H9 (cell line): ENCODE results near the gene NCR1. TPM values are rescaled to one million over a fixed set of nuclear protein-coding genes. Genes with fewer than 3 reads are reported as not detected.
A peak's percentile ranks its signal among the peaks of the same experiment; 100 is the strongest.
"Not testable (repeated sequence)": the region's sequence is repeated elsewhere in the genome, so short reads cannot be mapped to it uniquely, and the experiment has no call there.

Experiments
- DNase-seq: peaks from one replicate; pipeline ENCODE4 v3.0.0-alpha.2; 2017
- H2AFZ ChIP-seq: one replicate; pipeline ENCODE4 v1.6.1; 2013; ENCODE audit warnings: mild to moderate bottlenecking, low read length, control low read depth, moderate library complexity
- H2AK5ac ChIP-seq: 2 replicates; pipeline ENCODE4 v1.6.1; 2013; ENCODE audit warnings: low read length, control low read depth, mixed read lengths; ENCODE audit not compliant: insufficient read length
- H2BK120ac ChIP-seq: one replicate; pipeline ENCODE4 v1.6.1; 2013; ENCODE audit warnings: low read depth, mild to moderate bottlenecking, low read length, control low read depth, inconsistent platforms; ENCODE audit not compliant: poor library complexity, severe bottlenecking
- H2BK12ac ChIP-seq: 2 replicates; pipeline ENCODE4 v1.6.1; 2013; ENCODE audit warnings: low read length, control low read depth, mixed read lengths, low read depth; ENCODE audit not compliant: insufficient read length
- H2BK15ac ChIP-seq: 2 replicates; pipeline ENCODE4 v1.6.1; 2013; ENCODE audit warnings: low read depth, low read length, control low read depth
- H2BK20ac ChIP-seq: one replicate; pipeline ENCODE4 v1.6.1; 2013; ENCODE audit warnings: low read depth, mild to moderate bottlenecking, low read length, control low read depth, inconsistent platforms; ENCODE audit not compliant: poor library complexity, severe bottlenecking
- H2BK5ac ChIP-seq: 2 replicates; pipeline ENCODE4 v1.6.1; 2013; ENCODE audit warnings: low read length, control low read depth, mixed read lengths; ENCODE audit not compliant: insufficient read length
- H3K14ac ChIP-seq: 2 replicates; pipeline ENCODE4 v1.6.1; 2013; ENCODE audit warnings: low read length, control low read depth; ENCODE audit not compliant: insufficient read depth
- H3K18ac ChIP-seq: 2 replicates; pipeline ENCODE4 v1.6.1; 2013; ENCODE audit warnings: low read depth, mild to moderate bottlenecking, mixed read lengths, low read length, control low read depth; ENCODE audit not compliant: insufficient read length
- H3K23ac ChIP-seq: 2 replicates; pipeline ENCODE4 v1.6.1; 2013; ENCODE audit warnings: low read length, control low read depth, mixed read lengths, low read depth; ENCODE audit not compliant: insufficient read length
- H3K23me2 ChIP-seq: 2 replicates; pipeline ENCODE4 v1.6.1; 2013; ENCODE audit warnings: low read depth, mild to moderate bottlenecking, mixed read lengths, low read length, control low read depth; ENCODE audit not compliant: insufficient read length, poor library complexity, severe bottlenecking
- H3K27ac ChIP-seq: 2 replicates; pipeline ENCODE4 v1.5.1; 2013; ENCODE audit warnings: low read length, control low read depth, mixed read lengths, low read depth; ENCODE audit not compliant: insufficient read length
- H3K27me3 ChIP-seq: 2 replicates; pipeline ENCODE4 v1.6.1; 2013; ENCODE audit warnings: low read length, control low read depth, inconsistent platforms; ENCODE audit not compliant: insufficient read depth
- H3K4ac ChIP-seq: 2 replicates; pipeline ENCODE4 v1.6.1; 2013; ENCODE audit warnings: low read depth, mild to moderate bottlenecking, control low read depth, inconsistent platforms, low read length, moderate library complexity
- H3K4me1 ChIP-seq: 2 replicates; pipeline ENCODE4 v1.6.1; 2013; ENCODE audit warnings: low read length, control low read depth, inconsistent platforms; ENCODE audit not compliant: insufficient read depth
- H3K4me2 ChIP-seq: 2 replicates; pipeline ENCODE4 v1.6.1; 2013; ENCODE audit warnings: low read length, control low read depth, mixed read lengths; ENCODE audit not compliant: insufficient read length, insufficient read depth
- H3K56ac ChIP-seq: 2 replicates; pipeline ENCODE4 v1.6.1; 2013; ENCODE audit warnings: low read depth, mild to moderate bottlenecking, mixed read lengths, low read length, control low read depth; ENCODE audit not compliant: insufficient read length
- H3K79me1 ChIP-seq: 2 replicates; pipeline ENCODE4 v1.6.1; 2013; ENCODE audit warnings: low read depth, mild to moderate bottlenecking, moderate library complexity, low read length, control low read depth, inconsistent platforms; ENCODE audit not compliant: insufficient read depth, poor library complexity, severe bottlenecking
- H3K79me2 ChIP-seq: 2 replicates; pipeline ENCODE4 v1.6.1; 2013; ENCODE audit warnings: low read length, control low read depth, inconsistent platforms; ENCODE audit not compliant: insufficient read depth
- H3K9ac ChIP-seq: 2 replicates; pipeline ENCODE4 v1.6.1; 2013; ENCODE audit warnings: low read length, control low read depth, mixed read lengths; ENCODE audit not compliant: insufficient read length; ENCODE audit errors: extremely low read depth
- H3K9me3 ChIP-seq: one replicate; pipeline ENCODE4 v1.6.1; 2013; ENCODE audit warnings: low read depth, low read length, inconsistent platforms; ENCODE audit not compliant: control insufficient read depth
- H3T11ph ChIP-seq: one replicate; pipeline ENCODE4 v1.6.1; 2013; ENCODE audit warnings: mild to moderate bottlenecking, low read length, control low read depth, inconsistent platforms
- H4K20me1 ChIP-seq: one replicate; pipeline ENCODE4 v1.6.1; 2013; ENCODE audit not compliant: control insufficient read depth, insufficient read length, insufficient read depth
- H4K5ac ChIP-seq: 2 replicates; pipeline ENCODE4 v1.6.1; 2013; ENCODE audit warnings: low read depth, mild to moderate bottlenecking, mixed read lengths, low read length, control low read depth; ENCODE audit not compliant: insufficient read length
- H4K8ac ChIP-seq: replicated peaks from 2 replicates; pipeline ENCODE4 v1.6.1; 2013; ENCODE audit warnings: low read length, control low read depth, mixed read lengths, low read depth; ENCODE audit not compliant: insufficient read length
- H4K91ac ChIP-seq: 2 replicates; pipeline ENCODE4 v1.6.1; 2013; ENCODE audit warnings: low read depth, mild to moderate bottlenecking, moderate library complexity, mixed read lengths, low read length, control low read depth; ENCODE audit not compliant: insufficient read length
- H3K27ac Mint-ChIP-seq, 3 experiments: 2 replicates in 2 of 3; 3 replicates in 1 of 3; pipeline ENCODE4 v1.8.0; 2020 to 2021; ENCODE audit warnings: mixed read lengths in 3 of 3, mild to moderate bottlenecking in 1 of 3, moderate library complexity in 1 of 3
- H3K27me3 Mint-ChIP-seq: 2 replicates; pipeline ENCODE4 v1.8.0; 2021; ENCODE audit warnings: low read depth, mild to moderate bottlenecking, moderate library complexity, mixed read lengths
- H3K36me3 Mint-ChIP-seq, 3 experiments: 2 replicates in 2 of 3; 3 replicates in 1 of 3; pipeline ENCODE4 v1.8.0; 2020 to 2021; ENCODE audit warnings: low read depth in 3 of 3, mixed read lengths in 3 of 3; ENCODE audit not compliant: insufficient read depth in 1 of 3
- H3K4me1 Mint-ChIP-seq, 2 experiments: 2 replicates each; pipeline ENCODE4 v1.8.0; 2020; ENCODE audit warnings: mixed read lengths in 2 of 2
- H3K4me3 Mint-ChIP-seq, 2 experiments: 2 replicates in 1 of 2; 3 replicates in 1 of 2; pipeline ENCODE4 v1.8.0; 2020 to 2021; ENCODE audit warnings: mild to moderate bottlenecking in 2 of 2, mixed read lengths in 2 of 2, moderate library complexity in 1 of 2
- H3K9me3 Mint-ChIP-seq, 2 experiments: 2 replicates in 1 of 2; 3 replicates in 1 of 2; pipeline ENCODE4 v1.8.0; 2020; ENCODE audit warnings: mild to moderate bottlenecking in 2 of 2, mixed read lengths in 2 of 2, moderate library complexity in 1 of 2
- WGBS: extraction: QIAGEN DNeasy Blood & Tissue Kit; methylation state at CpG from one replicate; pipeline ENCODE4 v1.1.7; 2013; ENCODE audit warnings: missing lambda C conversion rate, low lambda C conversion rate, mixed read lengths; ENCODE audit not compliant: insufficient read length; ENCODE audit errors: extremely low coverage; 5-methylcytosine and 5-hydroxymethylcytosine counted together
- total RNA-seq: library from RNA; stranded (reverse); gene quantifications from 2 replicates; pipeline ENCODE4 v1.2.1, GENCODE V29; 2021
- TF ChIP-seq, protein P1 (sequence below): fragments of 200-600 bp; sonication (generic); conservative IDR thresholded peaks from 3 replicates; pipeline ENCODE4 v1.8.0; 2021; ENCODE audit warnings: antibody characterized with exemption, mild to moderate bottlenecking

The NCR1 gene
- total RNA-seq, 1 experiment from 2014 or later: 2.0 TPM

DNA sequence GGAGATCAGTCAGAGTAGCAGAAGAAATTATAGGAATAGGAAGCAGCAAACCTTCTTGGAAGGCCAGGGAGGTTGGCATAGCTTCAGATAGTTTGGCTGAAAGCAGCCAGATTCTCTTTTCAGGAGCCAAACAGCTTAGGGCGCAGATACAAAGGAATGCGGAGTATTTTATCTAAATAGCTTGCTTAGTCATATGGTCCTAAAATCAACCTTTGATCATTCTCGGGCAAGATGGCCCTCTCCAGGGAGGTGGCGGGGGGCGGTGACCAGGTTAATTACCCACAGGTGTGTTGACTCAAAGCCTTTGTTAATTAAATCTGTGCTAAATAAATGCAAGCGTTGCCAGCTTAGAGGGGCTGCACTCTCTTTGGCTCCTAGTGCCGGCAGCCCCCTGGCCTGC, 12.5 kb upstream of the NCR1 start:
- Mint-ChIP-seq H3K27ac (peak overlapping the region in 2 of 3 experiments; percentile 94 to 96; a peak in 5 of 7 replicates), H3K9me3 (peaks cover 7 to 93% of the 10 kb centered on the region in 2 experiments; a peak in 4 of 5 replicates), H3K27me3 (peaks cover 3% of the 10 kb centered on the region; the same call in 1 of the 2 replicates), H3K4me3 (peak overlapping the region in 1 of 2 experiments; percentile 73; a peak in 3 of 5 replicates), H3K4me1 (peaks cover 0 to 46% of the 10 kb centered on the region in 2 experiments; a peak in 2 of 4 replicates), H3K36me3 (peaks cover 2 to 10% (median 6%) of the 10 kb centered on the region in 3 experiments; a peak in 3 of 7 replicates)
- H4K8ac ChIP-seq: no peak overlapping the region
- peak overlapping the region; percentile 83 for H2BK5ac ChIP-seq
- H3K79me2 ChIP-seq: no peaks in the 10 kb centered on the region
- H3T11ph ChIP-seq: no peak overlapping the region
- peak overlapping the region; percentile 94 for H2BK12ac ChIP-seq
- peaks cover 3% of the 10 kb centered on the region; the same call in 1 of the 2 replicates for H3K4me1 ChIP-seq
- no peaks in the 10 kb centered on the region for H3K23me2 ChIP-seq
- H3K27ac ChIP-seq: peak overlapping the region; percentile 99
- H3K56ac ChIP-seq: no peak overlapping the region
- H3K4ac ChIP-seq: no peak overlapping the region
- H2AK5ac ChIP-seq: no peak overlapping the region
- H3K18ac ChIP-seq: peak overlapping the region; percentile 89
- no peak overlapping the region for H2AFZ ChIP-seq
- DNase-seq: peak; percentile 95
- H3K9ac ChIP-seq: no peak overlapping the region
- TF ChIP-seq, protein P1, sequence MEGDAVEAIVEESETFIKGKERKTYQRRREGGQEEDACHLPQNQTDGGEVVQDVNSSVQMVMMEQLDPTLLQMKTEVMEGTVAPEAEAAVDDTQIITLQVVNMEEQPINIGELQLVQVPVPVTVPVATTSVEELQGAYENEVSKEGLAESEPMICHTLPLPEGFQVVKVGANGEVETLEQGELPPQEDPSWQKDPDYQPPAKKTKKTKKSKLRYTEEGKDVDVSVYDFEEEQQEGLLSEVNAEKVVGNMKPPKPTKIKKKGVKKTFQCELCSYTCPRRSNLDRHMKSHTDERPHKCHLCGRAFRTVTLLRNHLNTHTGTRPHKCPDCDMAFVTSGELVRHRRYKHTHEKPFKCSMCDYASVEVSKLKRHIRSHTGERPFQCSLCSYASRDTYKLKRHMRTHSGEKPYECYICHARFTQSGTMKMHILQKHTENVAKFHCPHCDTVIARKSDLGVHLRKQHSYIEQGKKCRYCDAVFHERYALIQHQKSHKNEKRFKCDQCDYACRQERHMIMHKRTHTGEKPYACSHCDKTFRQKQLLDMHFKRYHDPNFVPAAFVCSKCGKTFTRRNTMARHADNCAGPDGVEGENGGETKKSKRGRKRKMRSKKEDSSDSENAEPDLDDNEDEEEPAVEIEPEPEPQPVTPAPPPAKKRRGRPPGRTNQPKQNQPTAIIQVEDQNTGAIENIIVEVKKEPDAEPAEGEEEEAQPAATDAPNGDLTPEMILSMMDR: no peak
- no peaks in the 10 kb centered on the region for H4K20me1 ChIP-seq
- H3K9me3 ChIP-seq: no peaks in the 10 kb centered on the region
- peak overlapping the region; percentile 31 for H3K4me2 ChIP-seq
- no peak overlapping the region for H2BK20ac ChIP-seq
- no peak overlapping the region for H4K91ac ChIP-seq
- H3K27me3 ChIP-seq: no peaks in the 10 kb centered on the region
- no peak overlapping the region for H4K5ac ChIP-seq
- no peak overlapping the region for H2BK15ac ChIP-seq
- no peak overlapping the region for H2BK120ac ChIP-seq
- H3K23ac ChIP-seq: no peak overlapping the region
- H3K79me1 ChIP-seq: no peaks in the 10 kb centered on the region
- peak overlapping the region; percentile 56; the same call in 1 of the 2 replicates for H3K14ac ChIP-seq
- no CpG with 5 or more reads among the region's 7 CpGs for WGBS

DNA sequence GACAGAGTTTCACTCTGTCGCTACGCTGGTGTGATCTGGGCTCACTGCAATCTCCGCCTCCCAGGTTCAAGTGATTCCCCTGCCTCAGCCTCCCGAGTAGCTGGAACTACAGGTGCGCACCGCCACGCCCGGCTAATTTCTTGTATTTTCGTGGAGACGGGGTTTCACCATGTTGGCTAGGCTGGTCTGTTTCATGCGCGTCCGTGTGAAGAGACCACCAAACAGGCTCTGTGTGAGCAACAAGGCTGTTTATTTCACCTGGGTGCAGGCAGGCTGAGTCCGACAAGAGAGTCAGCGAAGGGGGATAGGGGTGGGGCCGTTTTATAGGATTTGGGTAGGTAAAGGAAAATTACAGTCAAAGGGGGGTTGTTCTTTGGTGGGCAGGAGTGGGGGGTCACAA, 11.8 kb upstream of the NCR1 start:
- not testable (repeated sequence) for H3K79me1 ChIP-seq, H2BK20ac ChIP-seq, H4K91ac ChIP-seq, H3K27me3 ChIP-seq, H2BK5ac ChIP-seq, H3K27me3 Mint-ChIP-seq, H2AFZ ChIP-seq, DNase-seq, H3K4me1 ChIP-seq, H2BK12ac ChIP-seq, H3K9ac ChIP-seq, H3K27ac ChIP-seq, H4K5ac ChIP-seq, H3K23me2 ChIP-seq, H3K56ac ChIP-seq, H4K8ac ChIP-seq, H4K20me1 ChIP-seq, H2BK15ac ChIP-seq, H3K9me3 ChIP-seq, H3K79me2 ChIP-seq, H3K23ac ChIP-seq, H2AK5ac ChIP-seq, H3T11ph ChIP-seq
- Mint-ChIP-seq H3K4me1 (peaks cover 0 to 52% of the 10 kb centered on the region in 2 experiments; a peak in 2 of 4 replicates), H3K27ac (peak overlapping the region in 2 of 3 experiments; percentile 94 to 96; a peak in 5 of 7 replicates), H3K9me3 (peaks cover 13 to 93% of the 10 kb centered on the region in 2 experiments; a peak in 4 of 5 replicates), H3K36me3 (peaks cover 2 to 13% (median 13%) of the 10 kb centered on the region in 3 experiments; a peak in 3 of 7 replicates), H3K4me3 (peak overlapping the region; percentile 22 to 62; a peak in 4 of 5 replicates)
- peak overlapping the region; percentile 77 for H2BK120ac ChIP-seq
- H3K18ac ChIP-seq: peak overlapping the region; percentile 75
- peak overlapping the region; percentile 85; the same call in 1 of the 2 replicates for H3K4ac ChIP-seq
- WGBS: no CpG with 5 or more reads among the region's 16 CpGs
- peak overlapping the region; percentile 57; the same call in 1 of the 2 replicates for H3K14ac ChIP-seq
- H3K4me2 ChIP-seq: peak overlapping the region; percentile 12
